GM13976 (cell line): ENCODE results near the gene NABP1.
"Not testable (repeated sequence)": the region's sequence is repeated elsewhere in the genome, so short reads cannot be mapped to it uniquely, and the experiment has no call there.

Experiments
- DNase-seq: peaks from one replicate; pipeline ENCODE4 v3.0.0; 2012; ENCODE audit warnings: low spot score
- in situ Hi-C: fragments of 300-500 bp; cut with MboI; formaldehyde crosslinking; loops from one replicate; pipeline ENCODE4 v1.12.0; 2022; ENCODE audit warnings: low sequenced_read_pairs, mixed read lengths, inconsistent platforms; ENCODE audit not compliant: unreplicated experiment
- TF ChIP-seq, protein P1 (sequence below): IDR thresholded peaks from 2 replicates; pipeline ENCODE4 v1.5.1; 2012; ENCODE audit warnings: borderline replicate concordance, mild to moderate bottlenecking; ENCODE audit not compliant: insufficient read depth; ENCODE audit errors: extremely low read depth, missing control alignments, control extremely low read depth

Gene NABP1

DNA sequence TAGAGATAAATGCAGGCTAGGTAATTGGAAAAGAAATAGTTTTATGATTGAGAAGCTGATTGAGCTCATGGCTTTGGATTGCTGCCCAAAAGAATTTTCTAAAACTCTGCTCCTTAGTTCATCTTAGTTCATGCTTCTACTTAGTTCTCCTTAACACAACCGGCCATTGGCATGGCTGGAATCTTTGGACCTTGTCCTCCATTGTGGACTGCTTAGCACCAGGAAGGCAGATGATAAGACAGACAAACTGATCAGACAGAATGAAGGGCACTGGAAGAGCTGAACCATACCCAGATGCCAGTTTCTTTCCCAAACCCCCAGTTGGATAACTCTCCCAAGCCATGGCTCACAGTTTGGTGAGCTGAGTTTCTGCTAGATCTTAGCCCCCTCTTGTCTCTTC, 36.3 kb upstream of the NABP1 start:
- no peak for DNase-seq
- TF ChIP-seq, protein P1, sequence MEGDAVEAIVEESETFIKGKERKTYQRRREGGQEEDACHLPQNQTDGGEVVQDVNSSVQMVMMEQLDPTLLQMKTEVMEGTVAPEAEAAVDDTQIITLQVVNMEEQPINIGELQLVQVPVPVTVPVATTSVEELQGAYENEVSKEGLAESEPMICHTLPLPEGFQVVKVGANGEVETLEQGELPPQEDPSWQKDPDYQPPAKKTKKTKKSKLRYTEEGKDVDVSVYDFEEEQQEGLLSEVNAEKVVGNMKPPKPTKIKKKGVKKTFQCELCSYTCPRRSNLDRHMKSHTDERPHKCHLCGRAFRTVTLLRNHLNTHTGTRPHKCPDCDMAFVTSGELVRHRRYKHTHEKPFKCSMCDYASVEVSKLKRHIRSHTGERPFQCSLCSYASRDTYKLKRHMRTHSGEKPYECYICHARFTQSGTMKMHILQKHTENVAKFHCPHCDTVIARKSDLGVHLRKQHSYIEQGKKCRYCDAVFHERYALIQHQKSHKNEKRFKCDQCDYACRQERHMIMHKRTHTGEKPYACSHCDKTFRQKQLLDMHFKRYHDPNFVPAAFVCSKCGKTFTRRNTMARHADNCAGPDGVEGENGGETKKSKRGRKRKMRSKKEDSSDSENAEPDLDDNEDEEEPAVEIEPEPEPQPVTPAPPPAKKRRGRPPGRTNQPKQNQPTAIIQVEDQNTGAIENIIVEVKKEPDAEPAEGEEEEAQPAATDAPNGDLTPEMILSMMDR = no peak
- in situ Hi-C loops = no loop called here

DNA sequence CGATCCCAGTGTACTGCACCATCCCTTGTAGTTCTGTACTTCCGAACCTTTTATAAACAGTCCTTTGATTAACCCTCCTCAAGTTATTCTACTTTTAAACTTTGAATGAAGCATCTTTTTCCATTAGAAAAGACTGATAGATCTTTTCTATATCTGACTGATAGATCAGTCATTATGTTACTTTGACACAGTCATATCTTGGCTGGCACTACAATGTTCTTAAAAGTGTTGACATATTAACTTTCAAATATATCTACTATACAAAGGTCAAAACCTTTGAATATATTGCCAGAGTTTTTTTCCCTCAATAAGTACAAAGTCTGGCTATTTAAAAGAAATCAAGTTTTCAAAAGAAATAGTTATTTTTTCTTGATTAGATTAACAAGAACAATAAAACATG, 35.4 kb upstream of the NABP1 start:
- TF ChIP-seq, protein P1 = no peak
- no peak for DNase-seq
- in situ Hi-C loops = no loop called here

DNA sequence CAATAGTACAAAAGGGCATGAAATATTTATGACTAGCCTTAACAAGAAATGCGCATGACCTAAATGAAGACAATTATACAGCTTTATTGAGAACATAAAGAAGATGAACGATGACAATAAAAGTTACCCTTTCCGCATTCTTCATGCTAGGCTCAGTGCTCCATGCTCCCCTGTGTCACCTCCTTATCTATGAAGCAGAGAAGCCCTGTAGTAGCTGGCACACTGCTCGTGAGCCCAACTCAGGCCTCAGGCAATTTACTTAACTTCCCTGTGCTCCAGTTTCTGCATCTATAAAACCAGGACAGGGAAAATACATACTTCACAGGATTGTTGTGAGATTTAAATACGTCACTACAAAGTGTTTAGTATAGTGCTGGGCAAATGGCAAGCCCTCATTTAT, 34.5 kb upstream of the NABP1 start:
- TF ChIP-seq, protein P1 = no peak
- no peak for DNase-seq
- in situ Hi-C loops = no loop called here

DNA sequence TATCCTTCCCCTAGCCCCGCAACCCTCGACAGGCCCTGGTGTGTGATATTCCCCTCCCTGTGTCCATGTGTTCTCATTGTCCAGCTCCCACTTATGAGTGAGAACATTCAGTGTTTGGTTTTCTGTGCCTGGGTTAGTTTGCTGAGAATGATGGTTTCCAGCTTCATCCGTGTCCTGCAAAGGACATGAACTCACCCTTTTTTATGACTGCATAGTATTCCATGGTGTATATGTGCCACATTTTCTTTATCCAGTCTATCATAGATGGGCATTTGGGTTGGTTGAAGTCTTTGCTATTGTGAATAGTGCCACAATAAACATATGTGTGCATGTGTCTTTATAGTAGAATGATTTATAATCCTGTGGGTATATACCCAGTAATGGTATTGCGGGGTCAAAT, 33.3 kb upstream of the NABP1 start:
- in situ Hi-C loops, DNase-seq: not testable (repeated sequence)

DNA sequence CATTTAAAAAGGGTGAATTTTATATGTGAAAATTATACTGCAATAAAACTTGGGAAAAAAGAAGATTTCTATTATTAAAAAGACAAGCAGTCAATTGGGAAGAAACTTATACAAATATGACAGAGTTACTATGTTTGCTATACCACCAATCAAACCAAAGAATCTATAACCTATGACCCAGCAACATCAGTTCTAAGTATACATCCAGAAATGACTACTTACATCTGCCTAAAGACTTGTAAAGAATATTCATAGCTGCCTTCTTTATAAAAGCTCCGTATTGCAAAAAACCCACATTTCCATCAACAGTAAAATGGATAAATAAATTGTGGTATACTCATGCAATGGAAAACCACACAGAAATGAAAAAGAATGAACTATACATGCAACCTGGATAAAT, 32.9 kb upstream of the NABP1 start:
- DNase-seq = no peak
- in situ Hi-C loops = no loop called here
- TF ChIP-seq, protein P1 = no peak

DNA sequence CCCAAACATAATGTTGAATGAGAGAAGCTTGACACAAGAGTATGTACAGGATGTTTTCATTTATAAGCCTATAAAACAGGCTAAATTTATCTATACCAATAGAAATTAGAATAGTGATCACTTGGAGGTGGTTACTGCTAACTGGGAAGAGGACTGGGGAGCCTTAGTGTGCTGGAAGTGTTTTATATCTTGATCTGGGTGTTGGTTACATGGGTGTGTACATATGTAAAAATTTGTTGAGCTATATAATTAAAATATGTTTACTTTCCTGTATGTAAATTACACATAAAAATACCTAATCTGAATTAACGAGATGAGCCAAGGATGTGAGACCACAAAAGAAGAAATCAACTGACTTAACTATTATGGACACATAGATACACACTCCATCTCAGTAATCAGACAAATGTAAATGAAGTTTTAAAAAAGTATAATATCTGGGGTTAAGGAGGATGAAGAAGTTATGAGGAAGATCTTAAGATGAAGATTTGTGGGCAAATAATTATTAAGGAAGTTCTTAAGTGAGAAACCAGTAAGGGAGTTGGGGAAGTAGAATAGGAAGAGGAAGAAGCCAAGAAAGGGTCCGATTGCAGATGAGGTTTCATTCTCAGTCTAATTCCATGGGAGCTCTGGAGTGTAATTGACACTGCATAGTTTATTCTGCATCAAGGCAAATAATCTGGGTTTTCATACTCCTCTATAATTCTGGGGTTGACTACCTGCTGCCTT, 32.3 kb upstream of the NABP1 start:
- in situ Hi-C loops = no loop called here
- TF ChIP-seq, protein P1 = no peak
- no peak for DNase-seq

DNA sequence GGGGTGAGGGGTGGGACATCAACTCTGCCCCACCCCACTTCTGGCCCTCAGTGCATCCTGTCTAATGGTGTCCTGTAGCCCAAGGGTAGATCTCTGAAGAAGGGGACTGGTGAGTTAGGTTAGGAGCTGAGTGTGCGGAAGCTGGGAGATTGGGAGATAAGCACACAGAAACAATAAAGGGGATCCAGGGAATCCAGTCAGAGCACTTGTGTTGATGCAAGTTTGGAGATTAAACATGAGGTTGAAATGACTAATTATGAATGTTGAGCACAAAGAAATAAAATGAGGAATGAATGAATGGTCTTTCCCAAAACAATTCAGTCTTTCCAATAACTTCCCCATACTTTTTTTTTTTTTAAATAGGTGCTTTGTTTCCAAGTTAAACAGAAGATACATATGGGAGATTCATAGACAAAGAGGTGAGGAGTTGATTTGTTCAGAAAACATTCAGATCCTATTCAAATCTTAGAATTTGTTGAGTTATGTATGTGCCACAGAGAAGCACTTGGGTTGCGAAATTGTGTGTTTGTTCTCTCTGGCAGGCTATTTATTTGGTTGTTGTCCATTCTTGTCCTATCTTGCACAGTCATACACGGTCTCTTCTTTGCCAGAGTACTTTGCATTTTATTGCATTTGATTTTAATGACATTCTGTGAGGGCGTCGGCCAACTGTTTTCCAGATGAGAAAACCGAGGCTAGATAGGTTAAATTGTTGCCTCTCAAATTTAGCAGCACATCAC, 31.6 kb upstream of the NABP1 start:
- in situ Hi-C loops = no loop called here
- TF ChIP-seq, protein P1 = no peak
- DNase-seq = no peak
